Left colon (tissue), 2 donors: Measurements from ENCODE around the gene DNAAF1. TPM values are rescaled to one million over a fixed set of nuclear protein-coding genes. Genes with fewer than 3 reads are reported as not detected.
A peak's percentile ranks its signal among the peaks of the same experiment; 100 is the strongest.

ENCODE experiments used
- ATAC-seq: fragments of 200-7000 bp; cut with Tn5 transposase; one replicate; pipeline ENCODE4 v1.9.1; 2020; ENCODE audit warnings: mild to moderate bottlenecking, moderate library complexity
- DNase-seq, 2 donors: peaks; one replicate each; pipeline ENCODE4 v3.0.0-alpha.2; 2020
- intact Hi-C, 2 donors: fragments of 100-400 bp; cut with DNase I in 1 of 2; cut with micrococcal nuclease in 1 of 2; formaldehyde crosslinking; loops; one replicate each; pipeline versions ENCODE4 v1.11.2 to v1.14.0; 2022; cut with DNase I, micrococcal nuclease
- total RNA-seq, 2 donors: library from RNA; stranded (reverse); fragmentation: NEBNext Ultra II Directional; extraction: Animal tissue kit (Norgen Biotek cat#: 25700); gene quantifications; one replicate each; pipeline ENCODE4 v1.2.1, GENCODE V29; 2021
- donor health status: DM: no; HTN: no; CAD: no.
- donor health status: DM: yes; HTN: yes; CAD: no.

DNAAF1 gene
- total RNA-seq, 2 donors from 2014 or later = 0.09 to 0.34 TPM

DNA sequence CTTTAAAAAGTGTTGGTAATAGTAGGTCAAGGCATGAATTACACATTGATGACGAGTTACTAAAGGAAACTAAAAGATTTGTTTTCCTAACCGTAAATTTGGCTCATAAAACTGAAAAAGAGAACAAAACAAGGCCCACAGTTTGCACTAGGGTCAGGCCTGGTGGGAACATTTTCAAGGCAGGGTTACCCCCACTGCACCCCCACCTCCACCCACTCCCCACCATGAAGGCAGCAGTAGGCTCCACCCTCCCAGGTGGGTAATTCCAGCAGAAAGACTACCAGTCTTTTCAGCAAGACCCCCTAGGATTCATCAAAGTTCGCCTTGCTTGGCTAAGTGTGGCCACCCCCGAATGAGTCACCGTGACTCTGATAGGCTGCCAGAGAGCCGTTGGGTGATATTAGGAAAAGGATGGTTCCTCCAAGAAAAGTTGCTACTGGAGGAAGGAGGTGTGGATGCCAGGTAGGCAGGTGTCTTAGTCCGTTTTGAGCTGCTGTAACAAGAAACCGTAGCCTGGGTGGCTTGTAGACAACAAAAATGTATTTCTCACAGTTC, 8.6 kb downstream of the DNAAF1 start:
- intact Hi-C loops = no loop called here
- DNase-seq (no peak), ATAC-seq (no peak)

DNA sequence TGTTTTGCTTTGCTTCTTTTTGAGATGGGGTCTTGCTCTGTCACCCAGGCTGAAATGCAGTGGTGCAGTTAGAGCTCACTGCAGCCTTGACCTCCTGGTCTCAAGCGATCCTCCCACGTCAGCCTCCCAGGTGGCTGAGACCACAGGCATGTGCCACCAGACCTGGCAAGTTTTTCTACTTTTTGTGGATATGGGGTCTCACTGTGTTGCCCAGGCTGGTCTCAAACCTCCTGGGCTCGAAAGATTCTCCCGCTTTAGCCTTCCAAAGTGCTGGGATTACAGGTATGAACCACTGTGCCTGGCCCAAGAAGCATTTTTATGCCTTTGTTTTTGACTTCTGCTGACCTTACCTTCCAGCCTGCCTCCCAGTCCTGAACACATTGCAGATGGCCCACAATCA, 10.1 kb downstream of the DNAAF1 start:
- intact Hi-C loops = no loop called here

DNA sequence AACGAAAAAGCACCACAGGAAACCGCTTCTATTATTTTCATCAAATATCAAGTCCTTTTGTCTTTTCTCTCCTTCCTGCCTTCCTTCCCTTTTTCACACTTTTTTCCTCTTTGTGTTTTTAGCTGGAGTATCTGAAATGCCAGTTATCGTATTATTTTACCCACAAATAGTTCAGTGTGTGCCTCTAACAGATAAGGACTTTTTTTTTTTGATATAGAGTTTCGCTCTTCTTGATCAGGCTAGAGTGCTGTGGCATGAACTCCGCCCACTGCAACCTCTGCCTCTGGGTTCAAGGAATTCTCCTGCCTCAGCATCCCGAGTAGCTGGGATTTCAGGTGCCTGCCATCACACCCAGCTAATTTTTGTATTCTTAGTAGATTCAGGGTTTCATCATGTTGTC, 10.7 kb downstream of the DNAAF1 start:
- ATAC-seq (no peak), DNase-seq (no peak)

More for the DNA sequence above, 10.1 kb downstream of the DNAAF1 start:
- DNase-seq (no peak), ATAC-seq (no peak)

DNA sequence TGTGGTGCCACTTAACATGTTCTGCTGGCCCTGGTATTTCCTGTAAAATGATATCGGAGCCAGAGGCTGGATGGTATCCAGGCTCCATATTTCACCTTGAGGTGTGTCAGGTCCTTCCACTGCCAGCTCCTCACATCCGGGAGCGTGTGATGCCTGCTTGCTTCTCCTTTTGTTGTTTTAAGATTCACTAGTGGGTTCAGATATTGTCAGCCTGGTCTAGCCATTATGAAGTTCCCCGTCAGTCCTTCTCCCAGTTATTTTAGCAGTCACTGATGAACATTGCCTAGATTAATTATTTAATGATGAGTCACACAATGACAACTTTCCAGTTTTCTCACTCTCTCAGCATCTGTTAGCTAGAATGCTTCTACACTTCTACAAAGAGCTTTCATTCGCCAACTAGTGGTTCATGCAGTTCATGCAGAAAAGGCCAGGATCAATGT, 11.3 kb downstream of the DNAAF1 start:
- no peak for ATAC-seq
- no peak for DNase-seq
- intact Hi-C loops = no loop called here

More for the DNA sequence above, 10.7 kb downstream of the DNAAF1 start:
- intact Hi-C loops = no loop called here

DNA sequence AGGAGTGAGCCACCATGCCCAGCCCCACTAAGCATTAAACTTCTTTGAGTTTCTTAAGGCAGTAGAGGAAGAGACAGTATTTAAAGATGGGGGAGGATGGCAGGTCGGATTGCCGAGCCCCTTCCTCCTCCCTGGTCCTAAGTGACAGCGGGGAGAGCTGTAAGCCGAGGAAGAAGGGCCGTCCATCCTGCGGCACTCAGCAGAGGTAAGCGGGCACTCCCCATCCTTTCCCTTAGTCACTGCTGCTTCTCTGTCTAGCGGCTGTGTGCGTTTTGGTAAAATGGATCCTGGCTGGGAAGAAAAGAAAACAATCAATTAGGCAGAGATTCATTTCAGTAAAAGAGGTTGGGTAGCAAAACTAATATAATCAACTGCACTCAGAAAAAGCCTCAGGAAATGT, 13.9 kb downstream of the DNAAF1 start:
- intact Hi-C loops = no loop called here
- ATAC-seq (no peak), DNase-seq (no peak)

DNA sequence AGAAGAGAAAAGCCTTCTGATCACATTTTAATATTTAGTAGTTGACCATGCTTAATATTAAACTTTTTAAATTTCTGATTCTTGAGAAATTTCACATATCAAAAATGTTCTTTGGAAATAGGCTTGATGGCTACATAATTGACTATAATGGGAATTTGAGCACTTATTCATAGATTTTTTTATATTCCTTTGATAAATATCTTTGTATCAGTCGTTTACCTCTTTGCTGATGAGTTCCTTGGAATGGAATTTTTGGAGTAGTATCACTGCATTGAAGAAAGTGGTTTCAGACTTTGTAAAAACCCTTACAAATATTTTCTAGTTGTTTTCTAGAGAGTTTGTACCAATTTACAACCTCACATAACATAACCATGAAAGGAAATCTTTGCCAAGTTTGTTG, 14.7 kb downstream of the DNAAF1 start:
- no peak for DNase-seq
- intact Hi-C loops = no loop called here
- ATAC-seq = no peak

DNA sequence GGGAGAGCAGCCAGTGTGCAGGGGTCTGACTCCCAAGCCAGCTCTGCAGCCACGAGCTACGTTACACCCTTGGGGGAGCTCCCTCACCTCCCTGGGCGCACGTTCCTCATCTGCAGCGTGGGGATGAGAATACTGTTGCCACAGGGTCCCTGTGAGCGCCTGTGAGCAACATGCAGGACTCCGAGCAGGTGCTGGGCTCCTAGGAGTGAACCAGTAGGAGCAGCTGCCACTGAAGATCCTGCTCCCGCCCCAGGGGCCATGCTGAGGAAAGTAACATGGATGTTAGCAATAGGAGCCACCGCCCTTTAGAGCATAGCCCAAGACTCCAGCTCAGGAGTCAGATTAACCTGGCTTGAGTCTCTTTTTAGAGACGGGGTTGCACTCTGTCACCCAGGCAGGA, 15.9 kb downstream of the DNAAF1 start:
- intact Hi-C loops = no loop called here
- no peak for DNase-seq
- no peak for ATAC-seq

DNA sequence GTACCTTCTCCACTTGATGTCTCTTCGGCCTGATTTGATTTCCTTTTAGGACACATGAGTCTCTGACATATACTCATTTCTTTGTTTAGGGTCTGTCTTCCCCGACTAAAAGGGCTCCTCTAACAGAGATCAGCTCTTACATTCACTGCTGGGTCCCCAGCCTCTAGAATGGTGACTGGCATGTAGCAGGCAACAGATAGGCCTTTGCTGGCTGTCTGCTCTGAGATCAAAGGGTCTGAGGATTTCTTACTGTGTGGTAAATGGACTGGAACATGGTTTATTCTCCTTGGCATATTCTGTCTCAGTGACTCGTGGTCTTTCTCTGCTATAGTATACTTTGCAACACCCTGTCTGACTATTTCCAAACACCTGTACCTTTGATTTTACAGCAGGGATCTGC, 16.7 kb downstream of the DNAAF1 start:
- DNase-seq = no peak
- no peak for ATAC-seq
- intact Hi-C loops = no loop called here

DNA sequence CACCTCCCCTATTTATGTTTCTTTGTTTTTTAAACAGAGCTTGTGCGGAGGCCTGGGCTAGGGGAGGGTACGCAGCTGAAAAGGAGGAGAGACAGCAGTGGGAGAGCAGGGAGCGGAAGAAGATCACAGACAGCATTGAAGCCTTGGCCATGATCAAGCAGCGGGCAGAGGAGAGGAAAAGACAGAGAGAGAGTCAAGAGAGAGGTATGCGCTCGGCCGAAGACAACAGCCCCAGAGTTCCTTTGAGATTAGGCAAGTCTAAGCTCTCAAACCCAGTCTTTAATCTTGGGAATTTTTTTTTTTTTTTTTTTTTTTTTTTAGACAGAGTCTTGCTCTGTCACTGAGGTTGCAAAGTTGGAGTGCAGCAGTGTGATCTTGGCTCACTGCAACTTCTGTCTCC, 20.6 kb downstream of the DNAAF1 start:
- no peak for DNase-seq
- ATAC-seq = no peak
- intact Hi-C loops = no loop called here

DNA sequence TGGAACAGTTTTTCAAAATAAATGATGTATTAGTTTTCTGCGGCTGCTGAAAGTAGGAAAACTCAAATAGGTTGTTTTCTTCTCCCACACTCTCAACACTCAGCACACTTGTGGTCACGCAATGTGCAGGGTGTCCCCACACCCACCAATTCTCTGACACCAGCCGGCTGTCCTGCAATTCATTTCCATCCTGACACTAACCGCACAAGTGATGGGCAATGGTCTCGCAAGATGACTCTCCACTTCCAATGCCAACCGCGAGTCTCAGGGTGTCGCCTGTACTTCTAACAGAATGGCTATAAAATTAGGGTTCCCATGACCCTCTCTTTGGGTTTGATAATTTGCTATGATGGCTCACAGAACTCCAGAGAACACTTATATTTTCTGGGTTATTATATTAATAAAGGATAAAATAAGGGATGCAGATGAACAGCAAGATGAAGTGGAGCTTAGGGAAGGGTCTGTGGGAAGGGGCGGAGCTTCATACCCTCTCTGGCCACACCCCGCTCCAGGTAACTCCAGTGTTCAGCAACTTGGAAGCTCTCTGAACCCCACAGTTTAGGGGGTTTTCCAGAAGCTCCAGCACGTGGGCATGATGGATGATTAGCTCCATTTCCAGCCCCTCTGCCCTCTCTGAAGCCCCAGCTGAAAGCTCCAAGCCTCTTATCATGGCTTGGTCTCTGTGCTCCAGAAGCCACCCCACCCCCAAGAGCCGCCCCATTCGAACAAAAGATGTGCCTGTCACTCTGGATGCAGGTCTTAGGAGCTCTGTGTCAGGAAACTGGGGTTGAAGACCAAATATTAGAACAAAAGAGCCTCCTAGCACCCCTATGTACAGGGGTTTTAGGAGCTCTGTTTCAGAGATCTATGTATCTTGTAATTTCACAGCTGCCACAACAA, 21.9 kb downstream of the DNAAF1 start:
- ATAC-seq (no peak), DNase-seq (no peak)
- intact Hi-C loops = no loop called here

DNA sequence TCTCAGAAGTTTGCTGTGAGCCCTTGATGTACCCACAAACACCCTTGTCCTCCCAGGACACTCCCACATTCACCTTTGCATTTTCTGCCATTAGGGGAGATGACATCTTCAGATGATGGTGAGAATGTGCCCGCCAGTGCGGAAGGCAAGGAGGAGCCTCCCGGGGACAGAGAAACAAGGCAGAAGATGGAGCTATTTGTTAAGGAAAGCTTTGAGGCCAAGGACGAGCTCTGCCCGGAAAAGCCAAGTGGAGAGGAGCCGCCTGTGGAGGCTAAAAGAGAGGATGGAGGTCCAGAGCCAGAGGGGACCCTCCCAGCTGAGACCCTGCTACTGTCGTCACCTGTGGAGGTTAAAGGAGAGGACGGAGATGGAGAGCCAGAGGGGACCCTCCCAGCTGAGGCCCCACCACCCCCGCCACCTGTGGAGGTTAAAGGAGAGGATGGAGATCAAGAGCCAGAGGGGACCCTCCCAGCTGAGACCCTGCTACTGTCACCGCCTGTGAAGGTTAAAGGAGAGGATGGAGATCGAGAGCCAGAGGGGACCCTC, 24.7 kb downstream of the DNAAF1 start:
- ATAC-seq (no peak), DNase-seq (no peak)
- intact Hi-C loops = no loop called here

DNA sequence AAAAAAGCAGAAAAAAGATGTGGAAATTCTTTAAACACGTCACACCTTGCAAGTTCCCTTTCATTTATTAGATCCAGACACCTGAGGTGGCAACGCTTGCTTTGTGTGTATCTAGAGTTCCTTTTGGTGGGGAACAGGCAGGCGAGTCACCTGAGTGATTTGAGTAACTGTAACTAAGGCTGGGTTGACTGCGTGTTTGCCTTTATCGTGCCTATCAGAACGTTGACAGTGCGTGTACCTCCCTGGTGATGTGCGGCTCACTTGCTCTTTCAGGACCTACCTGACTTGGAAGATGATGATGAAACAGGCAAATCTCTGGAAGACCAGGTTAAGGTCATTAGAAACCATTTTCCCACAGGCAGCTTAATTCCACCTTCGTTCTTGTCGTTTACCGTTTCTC, 29.3 kb downstream of the DNAAF1 start:
- DNase-seq = no peak
- ATAC-seq = no peak
- intact Hi-C loops = no loop called here

DNA sequence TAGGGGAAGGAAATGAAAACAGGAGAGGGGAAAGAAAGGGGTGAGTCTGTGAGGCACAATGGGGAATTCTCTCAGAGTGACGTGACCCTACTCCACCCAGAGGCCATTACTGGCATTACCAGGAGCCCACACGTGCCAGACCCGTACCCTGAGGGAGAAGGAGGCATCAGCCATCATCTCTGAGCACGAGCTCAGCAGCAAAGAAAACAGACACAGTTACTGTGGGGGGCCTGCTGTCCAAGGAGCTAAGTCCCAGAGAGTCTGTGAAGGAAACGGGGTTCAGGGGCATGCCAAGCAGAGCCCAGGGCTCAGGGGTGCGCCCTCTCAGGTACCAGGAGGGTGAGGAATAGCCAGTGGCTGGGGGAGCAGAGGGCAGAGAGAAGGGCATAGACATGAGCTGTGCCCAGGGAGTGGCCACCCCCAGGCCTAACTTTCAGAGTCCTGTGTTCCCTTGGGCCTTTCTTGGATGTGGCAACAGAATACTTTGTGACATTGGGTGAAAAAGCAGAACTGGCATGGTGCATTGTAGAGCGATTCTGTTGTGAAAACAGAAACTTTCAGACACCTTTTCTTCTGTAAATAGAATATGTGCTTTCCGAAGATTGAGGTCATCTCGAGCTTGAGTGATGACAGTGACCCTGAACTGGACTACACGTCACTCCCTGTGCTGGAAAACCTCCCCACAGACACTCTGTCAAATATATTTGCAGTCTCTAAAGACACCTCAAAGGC, 30.4 kb downstream of the DNAAF1 start:
- ATAC-seq (peak; percentile 71), DNase-seq (peak in 1 of 2 donors; percentile 58)
- intact Hi-C loops = no loop called here

DNA sequence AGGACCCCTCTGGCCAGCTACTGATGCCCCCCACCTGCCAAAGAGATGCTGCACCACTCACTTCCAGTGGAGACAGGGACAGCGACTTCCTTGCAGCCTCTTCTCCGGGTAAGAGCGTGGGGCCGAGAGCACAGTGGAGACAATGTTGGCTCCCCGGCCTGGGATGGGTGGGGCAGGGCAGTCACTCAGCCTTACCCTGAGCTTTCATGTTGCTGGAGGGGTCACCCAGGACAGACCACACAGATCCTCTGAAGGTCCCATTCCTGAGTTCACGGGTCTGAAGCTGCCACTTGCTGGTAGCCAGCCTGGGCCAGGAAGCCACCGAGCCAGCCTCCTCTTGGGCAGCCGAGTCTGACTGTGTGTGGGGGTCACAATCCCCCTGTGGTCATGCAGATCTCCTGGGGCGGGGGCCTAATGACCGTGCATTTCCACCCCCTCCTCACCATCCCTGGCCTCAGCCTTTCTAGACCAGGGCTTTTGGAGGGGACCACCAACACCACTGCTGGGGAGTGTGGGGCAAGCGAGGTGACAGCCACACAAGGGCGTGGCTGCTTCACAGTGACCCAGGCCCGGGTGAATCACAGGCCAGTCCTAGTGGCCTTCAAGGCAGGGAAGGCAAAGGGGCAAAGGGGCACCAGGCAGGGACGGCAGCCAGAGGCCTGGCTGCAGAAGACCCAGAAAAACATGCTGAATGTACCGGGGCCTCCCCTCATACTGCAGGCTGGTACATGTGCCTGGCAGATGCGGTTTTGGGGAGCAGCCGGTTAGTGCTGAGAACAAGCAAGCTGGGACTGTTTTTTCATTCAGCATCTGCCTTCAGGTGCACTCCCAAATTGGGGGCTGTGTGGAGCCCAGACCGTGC, 31.3 kb downstream of the DNAAF1 start:
- ATAC-seq (peak; percentile 20), DNase-seq (no peak)
- intact Hi-C loops = no loop called here

DNA sequence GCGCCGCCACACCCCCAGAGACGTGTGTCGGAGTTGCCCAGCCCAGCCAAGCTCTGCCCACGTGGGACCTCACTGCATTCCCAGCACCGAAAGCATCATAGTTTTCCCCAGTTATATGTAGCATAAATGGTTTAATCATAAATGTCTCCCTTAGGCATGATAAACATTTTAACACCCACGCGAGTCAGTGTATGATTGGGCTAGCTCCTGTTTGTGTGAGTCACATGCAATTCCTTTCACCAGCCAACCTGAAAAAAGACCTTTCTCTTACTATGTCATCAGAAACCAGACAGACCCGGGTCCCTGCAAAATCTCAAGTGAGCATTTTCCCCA, 32.6 kb downstream of the DNAAF1 start:
- no peak for ATAC-seq
- no peak for DNase-seq
- intact Hi-C loops = no loop called here

DNA sequence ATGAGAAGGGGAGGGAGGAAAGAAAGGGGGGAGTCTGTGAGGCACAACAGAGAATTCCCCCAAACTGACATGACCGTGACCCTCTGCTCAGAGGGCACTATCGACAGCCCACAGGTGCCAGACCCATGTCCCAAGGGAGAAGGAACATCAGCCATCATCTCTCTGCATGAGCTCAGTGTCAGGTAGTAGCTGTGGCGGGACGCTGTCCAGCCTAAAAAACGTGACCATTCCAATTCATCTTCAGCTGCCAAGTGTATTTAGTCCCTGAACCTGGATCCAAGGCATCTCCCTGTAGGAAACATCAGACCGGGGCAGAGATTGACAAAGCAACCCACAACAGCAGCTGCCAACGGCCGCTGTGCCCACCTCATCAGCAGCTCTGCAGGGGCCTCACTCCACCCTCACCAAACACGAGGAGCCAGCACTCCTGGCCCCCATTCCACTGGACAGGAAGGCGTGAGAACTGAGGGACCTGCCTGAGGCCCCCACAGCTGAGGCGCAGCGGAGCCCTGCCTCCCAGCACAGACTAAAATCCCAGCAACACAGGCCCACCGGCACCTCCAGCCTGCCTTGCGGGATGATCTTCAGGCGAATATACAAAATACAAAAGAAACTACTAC, 33.1 kb downstream of the DNAAF1 start:
- intact Hi-C loops = no loop called here
- ATAC-seq = no peak
- no peak for DNase-seq

DNA sequence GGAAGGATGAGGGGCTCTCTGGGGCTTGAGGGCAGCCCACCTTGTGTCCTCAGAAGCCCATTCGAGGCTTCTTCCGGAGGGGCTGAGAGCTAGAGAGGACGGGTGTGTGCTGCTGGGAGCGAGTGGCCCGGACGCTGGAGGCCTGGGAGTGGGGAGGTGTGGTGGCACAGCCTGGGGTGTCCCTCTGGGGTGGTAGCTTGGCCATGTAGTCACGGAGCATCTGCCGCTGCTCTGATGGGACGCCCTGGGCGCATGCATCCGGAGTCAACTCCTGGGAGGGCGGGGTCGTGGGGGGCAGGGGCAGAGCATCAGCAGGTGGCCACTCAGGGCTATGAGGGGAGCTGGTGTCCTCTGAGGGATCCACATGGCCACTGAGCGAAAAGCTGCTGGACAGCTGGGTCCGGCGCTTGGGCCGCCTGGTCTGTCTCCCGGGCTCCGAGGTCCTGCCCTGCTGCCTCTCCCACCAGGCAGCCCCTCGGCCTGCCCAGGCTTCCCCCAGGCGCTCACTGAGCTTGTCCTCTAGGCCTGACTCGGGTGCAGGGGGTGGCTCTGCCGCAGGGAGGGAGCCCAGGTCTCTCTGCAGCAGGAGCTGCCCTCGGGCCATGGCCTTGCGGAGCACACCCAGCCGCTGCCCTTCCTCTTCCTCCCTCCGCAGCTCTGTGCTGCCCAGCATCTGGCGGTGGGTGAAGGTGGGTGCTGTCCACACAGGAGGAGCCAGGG, 33.9 kb downstream of the DNAAF1 start:
- no peak for ATAC-seq
- intact Hi-C loops = no loop called here
- no peak for DNase-seq
